Measurements from ENCODE around the gene HDAC4.

- TF ChIP-seq CTCF (IDR thresholded peaks at IDR 0.05) (peak; percentile 95), POLR2AphosphoS5 (IDR thresholded peaks at IDR 0.05; ENCODE audit: low read depth, low read length) (no peak)
These were observed 365.4 kb downstream of the HDAC4 start for GRCh38 chr2:239035361-239035814.
